HG03439 (cell line): Measurements from ENCODE around the gene RND2.
"Not testable (repeated sequence)": the region's sequence is repeated elsewhere in the genome, so short reads cannot be mapped to it uniquely, and the experiment has no call there.

Source experiments
- ATAC-seq: cut with Tn5 transposase; IDR thresholded peaks from one replicate; pipeline ENCODE4 v1.9.1; 2021; ENCODE audit warnings: mild to moderate bottlenecking, moderate library complexity; ENCODE audit not compliant: unreplicated experiment

The RND2 gene, protein sequence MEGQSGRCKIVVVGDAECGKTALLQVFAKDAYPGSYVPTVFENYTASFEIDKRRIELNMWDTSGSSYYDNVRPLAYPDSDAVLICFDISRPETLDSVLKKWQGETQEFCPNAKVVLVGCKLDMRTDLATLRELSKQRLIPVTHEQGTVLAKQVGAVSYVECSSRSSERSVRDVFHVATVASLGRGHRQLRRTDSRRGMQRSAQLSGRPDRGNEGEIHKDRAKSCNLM

DNA sequence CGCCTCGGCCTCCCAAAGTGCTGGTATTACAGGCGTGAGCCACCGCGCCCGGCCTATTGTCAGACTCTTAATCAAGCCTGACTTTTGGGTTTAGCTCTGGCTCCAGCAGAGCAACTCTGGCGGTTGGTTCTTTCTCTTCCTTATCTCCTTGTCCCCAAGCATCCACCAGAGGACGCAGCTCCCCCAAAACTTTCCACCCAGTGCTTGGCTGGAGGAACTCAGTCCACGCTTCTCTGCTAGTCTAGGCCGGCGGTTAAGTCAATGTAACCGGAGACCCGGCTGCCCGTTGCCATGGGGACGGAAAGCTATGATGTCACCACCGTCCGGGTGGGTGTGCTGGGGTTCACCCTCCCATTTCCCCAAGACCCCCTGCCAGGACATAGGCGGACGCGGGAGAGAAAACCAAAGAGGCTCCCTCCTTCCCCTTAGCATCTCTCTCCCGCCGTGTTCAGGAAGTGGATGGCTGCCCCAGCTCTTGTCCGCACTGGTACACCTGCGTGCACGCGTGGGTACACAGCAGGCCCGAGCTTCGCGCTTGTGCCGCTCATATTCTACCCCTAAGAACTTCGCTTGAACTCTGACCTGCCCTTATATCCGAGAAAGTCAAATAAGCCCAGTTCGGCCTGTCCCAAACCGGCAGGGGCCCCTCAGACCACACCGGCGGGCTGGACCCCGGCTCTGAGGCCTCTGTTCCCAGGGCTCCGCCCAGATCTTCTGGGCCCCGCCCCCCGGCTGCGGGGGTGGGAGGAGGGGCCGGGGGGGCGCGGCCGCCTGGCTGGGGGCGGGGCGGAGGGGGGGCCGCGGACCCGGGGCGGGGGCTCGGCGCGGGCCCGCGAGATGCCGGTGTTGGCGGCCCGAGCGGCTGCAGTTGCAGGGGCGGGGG, at the start of gene RND2:
TSS of gene RND2 (plus strand) at position 825 of the 883 bp plus-strand sequence. CDS start 117 bp downstream, outside the sequence.
- peak; percentile 41 for ATAC-seq

DNA sequence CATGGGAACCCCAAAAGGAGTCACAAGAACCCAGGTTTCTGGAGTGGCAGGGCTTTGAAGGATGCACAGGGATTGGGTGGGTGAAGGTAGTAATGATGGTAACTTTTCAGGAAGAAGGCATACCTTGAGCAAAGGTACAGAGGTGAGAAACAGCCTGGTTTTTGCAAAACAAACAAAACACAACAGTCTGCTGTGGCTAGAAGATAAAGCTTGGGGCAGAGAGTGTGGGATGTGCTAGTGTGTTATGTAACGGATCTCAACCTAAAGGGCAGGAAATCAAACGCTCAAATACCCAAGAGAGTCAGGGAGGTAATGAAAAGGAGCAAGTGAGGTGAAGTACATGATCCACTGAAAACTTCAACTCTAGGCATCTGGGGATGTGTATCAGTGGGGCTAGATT, 49.8 kb upstream of the RND2 start:
- ATAC-seq: no peak

DNA sequence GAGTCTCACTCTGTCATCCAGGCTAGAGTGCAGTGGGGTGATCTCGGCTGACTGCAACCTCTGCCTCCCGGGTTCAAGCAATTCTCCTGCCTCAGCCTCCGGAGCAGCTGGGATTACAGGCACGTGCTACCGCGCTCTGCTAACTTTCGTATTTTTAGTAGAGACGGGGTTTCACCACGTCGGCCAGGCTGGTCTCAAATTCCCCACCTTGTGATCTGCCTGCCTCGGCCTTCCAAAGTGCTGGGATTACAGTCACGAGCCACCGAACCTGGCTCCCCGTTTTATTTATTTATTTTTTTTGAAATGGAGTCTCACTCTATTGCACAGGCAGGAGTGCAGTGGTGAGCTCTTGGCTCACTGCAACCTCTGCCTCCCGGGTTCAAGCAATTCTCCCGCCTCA, 49.3 kb upstream of the RND2 start:
- not testable (repeated sequence) for ATAC-seq

DNA sequence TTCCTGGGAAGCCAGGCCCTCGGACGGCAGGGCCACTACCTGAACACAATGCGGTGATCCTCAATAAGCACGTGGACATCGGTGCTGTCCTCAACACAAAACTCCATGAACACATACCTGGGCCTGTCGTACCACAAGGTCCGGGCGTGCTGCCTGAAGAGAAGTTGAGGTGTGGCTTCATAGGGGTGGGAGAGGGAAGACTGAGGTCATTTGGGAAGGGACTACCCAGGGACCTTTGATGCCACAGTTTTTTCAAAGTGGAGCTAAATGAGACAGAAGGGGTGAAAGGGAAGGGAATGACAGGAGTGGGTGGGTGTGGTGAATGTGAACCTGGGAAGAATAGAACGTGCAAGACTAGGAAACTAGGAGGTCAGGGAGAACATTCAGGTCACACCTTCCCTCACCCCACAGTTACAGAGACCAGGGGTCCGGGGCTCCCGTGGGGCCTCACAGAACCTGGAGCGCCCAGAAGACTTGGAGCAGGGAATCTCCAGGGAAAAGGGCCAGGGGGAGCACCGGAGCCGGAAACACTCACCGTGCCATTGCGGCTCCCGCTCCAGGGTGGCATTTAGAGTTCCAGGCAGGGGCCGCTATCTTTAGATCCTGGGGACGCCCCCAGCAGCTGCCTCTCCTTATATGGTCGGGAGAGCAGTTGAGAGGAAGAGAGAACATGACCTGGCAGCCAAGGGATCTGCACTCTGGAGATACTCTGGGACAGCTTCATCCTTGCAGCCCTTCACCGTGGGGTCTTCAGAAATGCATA, 45.3 kb upstream of the RND2 start, which contains the start of gene PTGES3L:
TSS of gene PTGES3L (minus strand) at position 570 of the 763 bp plus-strand sequence. CDS start at position 543, 27 bp downstream.
- peak; percentile 11 for ATAC-seq

DNA sequence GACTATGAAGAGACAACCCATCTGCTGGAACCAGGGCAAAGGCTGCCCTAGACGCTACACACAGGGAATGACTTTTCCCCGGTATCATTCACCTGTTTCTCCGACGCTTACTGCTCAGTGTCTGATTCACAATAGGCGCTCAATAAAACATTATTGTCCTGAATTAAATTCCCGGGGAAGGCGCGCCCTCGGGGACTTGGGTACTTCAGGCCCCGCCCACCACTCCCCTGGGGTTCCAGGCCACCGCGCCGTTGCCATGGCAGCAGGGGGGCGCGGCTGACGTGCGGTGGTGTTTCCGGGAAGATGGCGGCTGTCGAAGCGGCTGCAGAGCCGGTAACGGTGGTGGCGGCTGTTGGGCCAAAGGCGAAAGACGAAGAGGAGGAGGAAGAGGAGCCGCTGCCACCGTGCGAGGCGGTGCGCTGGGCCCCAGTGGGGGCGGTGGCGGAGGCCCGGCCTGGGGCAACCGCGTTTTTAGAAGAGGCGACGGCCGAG, 44.7 kb upstream of the RND2 start, which contains the start of gene RUNDC1:
TSS of gene RUNDC1 (plus strand) at position 292 of the 492 bp plus-strand sequence. CDS start at position 304, 12 bp downstream.
- peak; percentile 73 for ATAC-seq

DNA sequence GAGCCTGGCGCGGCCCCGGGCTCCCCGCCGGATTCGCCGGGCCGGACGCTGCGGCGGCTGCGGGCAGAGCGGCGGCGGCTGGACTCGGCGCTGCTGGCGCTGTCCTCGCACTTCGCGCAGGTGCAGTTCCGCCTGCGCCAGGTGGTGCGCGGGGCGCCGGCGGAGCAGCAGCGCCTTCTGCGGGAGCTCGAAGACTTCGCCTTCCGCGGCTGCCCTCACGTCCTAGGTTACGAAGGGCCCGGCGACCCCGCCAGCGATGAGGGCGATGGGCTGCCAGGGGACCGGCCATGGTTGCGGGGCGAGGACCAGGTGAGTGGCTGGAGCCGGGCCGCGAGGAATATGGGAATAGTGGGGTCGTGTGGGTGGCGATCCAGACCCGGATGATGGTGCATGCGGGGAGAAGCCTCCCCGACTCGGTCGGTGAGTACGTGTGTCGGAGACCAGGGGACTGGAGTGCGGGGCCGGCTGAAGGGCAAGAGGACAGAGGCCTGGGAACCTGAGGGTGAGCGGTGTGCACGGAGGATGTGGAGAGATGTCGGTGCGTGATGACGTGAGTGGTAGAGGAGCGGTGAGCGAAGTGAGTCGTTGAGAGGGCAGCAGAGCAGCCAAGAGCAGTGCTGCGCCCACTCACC, 44.1 kb upstream of the RND2 start:
- peak; percentile 40 for ATAC-seq

DNA sequence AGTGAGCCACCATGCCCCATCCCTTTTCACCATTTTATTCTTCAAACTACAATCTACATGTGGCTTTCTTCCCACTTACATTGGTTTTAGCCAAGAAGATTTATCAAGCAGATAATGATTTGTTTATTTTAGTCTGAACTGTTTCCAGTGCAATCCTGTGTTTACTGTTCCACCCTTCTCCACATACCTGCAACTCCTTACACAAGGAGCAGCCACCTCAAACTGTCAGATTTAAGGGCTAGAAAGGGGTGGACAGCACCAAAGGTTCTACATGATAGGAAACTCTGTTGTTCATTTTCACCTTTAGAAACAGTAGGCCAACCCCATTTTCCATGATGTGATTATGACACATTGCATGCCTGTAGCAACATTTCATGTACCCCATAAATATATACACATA, 42.8 kb upstream of the RND2 start:
- ATAC-seq: no peak

DNA sequence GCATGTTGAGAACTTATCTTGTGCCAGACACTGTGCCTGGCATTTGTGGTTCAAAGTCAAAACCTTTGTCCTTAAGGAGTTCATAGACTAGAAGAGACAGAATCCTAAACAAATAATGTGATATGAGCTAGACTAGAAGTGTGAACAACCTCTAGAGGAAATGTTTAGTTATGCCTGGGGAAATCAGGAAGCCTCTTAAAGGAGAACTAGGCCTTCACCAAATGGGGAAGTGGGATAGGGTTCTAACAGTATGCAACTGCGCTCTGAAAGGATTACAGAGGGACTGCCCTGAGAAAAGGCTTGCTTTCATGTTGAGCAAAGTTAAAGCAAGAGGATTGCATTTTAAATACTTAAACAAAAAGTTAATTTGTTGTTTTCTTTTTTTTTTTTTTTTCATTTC, 39.8 kb upstream of the RND2 start:
- ATAC-seq: no peak

DNA sequence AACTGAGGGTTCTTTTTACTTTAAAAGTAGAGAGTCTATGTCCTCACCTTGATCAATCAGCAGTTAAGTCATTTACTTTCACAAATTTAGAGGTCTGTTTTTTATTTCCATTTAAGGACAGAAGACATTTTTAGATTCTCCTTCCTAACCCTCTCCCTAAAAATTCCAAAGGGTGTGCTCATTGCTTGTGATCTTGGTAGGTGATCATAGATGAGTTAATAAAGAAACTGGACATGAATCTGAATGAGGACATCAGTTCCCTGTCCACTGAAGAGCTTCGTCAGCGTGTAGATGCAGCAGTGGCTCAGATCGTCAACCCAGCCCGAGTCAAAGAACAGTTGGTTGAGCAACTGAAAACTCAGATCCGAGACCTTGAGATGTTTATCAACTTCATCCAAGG, 35.9 kb upstream of the RND2 start:
- ATAC-seq: no peak

DNA sequence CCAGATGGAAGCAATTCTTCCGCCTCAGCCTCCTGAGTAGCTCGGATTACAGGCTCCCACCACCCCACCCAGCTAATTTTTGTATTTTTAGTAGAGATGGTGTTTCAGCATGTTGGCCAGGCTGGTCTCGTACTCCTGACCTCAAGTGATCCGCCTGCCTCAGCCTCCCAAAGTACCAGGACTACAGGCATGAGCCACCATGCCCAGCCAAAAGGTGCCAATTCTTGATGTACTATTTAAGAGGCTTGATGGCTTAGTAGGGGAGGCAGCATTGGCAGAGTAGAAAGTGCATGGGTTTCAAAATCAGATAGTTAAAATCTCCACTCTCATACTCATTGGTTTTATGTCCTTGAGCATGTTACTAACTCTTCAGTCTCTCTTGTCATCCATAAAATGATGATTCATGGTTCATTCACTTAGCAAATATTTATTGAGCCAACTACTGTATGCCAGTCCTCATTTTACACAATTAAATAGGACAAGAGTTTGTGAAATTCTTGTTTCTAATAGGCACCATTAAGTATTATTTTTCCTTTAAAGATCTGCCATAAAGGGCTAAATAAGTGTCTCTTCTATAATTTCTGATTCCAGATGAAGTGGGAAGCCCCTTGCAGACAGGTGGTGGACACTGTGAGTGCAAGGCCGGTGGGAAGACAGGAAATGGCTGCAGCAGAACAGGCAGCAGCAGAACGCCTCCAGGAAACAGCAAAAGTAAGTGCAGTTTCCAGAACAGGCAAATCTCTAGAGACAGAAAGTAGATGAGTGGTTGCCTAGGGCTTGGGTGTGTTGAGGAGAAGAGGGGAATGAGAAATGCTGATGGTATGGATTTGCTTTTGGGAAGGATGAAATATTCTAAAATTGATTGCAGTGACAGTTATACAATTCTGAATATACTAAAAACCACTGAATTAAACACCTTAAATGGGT, 35.0 kb upstream of the RND2 start:
- no peak for ATAC-seq

DNA sequence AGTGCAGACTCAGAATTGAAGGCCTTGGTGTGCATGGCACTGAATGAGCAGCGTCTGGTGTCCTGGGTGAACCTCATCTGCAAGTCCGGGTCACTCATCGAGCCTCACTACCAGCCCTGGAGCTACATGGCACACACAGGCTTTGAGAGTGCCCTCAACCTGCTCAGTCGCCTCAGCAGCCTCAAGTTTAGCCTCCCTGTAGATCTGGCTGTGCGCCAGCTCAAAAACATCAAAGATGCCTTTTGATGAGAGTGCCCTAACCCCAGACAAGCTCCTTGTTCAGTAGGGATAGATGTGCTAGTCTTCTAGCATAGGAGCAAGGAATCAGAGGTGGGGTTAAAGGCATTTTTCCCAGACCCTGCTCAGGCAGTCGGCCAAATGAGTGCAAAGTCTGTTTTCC, 33.6 kb upstream of the RND2 start:
- no peak for ATAC-seq

DNA sequence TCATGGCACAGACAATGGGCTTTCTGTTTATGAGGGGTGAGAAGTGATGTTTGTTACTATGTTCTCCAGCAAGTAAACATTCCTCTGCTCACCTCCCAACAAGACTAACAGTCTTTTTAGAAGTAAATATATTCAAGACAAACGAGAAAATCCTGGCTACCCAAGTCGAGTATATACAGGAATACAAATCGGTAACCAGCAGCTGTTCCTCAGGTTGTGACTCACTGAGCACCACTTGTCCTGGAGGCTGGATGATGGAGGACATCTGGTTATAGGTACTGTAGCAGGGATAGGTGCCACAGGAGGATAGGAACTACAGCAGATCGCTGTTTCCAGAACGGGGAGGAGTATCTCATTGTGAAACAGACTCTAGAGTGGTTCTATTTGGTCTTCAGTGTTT, 32.2 kb upstream of the RND2 start:
- ATAC-seq: no peak

DNA sequence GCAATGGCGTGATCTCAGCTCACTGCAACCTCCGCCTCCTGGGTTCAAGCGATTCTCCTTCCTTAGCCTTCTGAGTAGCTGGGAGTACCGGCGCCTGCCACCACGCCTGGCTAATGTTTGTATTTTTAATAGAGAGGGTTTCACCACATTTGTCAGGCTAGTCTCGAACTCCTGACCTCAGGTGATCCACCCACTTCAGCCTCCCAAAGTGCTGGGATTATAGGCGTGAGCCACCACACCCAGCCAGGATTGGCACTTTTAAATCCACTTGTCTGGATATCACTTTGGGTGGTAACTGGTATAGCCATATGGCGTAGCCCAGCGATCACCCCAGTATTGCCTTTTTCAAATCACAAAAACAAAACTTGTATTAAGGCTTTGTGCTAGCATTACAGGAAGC, 31.1 kb upstream of the RND2 start:
- ATAC-seq: not testable (repeated sequence)

DNA sequence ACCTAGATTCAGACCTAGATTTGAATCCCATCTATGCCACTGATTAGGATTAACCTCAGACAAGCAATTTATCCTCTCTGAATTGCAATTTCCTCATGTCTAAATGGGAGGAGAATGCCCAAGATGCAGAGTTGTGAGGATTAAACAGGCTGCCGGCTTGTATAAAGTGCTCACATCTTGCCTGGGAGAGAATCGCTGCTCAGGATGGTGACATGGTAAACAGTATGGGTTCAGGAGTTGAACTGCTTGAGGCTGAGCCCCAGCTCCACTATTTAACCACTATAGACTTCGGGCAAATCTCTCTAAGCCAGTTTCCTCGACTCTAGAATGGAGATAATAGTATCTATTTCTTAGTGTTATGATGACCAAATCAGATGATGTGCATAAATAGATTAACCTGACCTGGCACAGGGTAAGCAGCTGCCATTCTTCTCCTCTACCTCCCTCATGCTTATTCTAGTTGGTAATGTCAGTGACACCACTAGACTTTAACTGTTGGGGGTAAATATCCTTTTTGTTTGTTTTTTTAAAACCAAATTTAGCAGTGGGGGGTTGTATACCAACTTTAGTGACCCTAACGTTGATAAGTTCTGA, 27.5 kb upstream of the RND2 start:
- ATAC-seq: no peak

DNA sequence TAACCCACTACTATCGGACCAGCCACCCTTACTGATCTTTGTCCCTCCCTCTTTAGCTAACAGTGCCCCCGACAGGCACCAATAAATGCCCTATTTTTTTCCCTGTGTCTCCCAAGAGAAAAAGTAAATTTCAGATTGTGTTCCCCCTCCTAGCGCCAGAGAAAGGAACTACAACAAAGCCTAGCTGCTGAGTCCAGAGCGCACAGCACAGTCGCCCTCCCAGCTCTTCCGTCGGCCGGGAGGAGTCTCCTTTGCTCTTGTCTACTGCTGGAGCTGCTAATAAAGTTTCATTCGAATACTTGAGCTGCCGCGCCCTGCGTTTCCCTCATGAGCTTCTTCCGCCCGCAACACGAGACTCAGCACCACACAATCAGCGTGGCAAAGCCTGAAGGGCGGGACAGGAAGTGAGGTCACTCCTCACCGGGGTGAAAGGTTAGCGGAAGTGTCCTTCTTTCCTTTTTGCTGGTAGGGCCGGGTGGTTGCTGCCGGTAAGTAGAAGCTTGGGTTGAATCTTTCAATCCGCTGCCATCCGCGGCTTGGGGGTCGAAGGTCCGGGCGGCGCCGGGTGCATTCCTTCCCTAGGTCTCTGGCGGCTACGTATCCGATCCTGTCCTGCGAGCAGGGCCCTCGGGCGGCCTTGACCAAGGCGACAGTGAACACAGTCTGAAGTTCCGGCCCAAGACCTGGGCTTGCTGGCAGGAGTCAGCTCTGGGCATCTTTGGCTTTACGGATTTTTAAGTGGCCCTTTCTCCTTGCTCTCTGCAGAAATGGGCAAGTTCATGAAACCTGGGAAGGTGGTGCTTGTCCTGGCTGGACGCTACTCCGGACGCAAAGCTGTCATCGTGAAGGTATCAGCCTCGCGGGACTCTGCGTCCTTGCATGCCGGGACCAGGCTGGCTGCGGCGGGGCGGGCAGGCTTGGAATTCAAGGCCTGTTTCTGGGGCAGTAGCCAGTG, 26.8 kb upstream of the RND2 start, which contains the start of gene RPL27:
TSS of gene RPL27 (plus strand) at position 436 of the 955 bp plus-strand sequence. CDS start at position 768, 332 bp downstream.
- ATAC-seq: peak; percentile 93

DNA sequence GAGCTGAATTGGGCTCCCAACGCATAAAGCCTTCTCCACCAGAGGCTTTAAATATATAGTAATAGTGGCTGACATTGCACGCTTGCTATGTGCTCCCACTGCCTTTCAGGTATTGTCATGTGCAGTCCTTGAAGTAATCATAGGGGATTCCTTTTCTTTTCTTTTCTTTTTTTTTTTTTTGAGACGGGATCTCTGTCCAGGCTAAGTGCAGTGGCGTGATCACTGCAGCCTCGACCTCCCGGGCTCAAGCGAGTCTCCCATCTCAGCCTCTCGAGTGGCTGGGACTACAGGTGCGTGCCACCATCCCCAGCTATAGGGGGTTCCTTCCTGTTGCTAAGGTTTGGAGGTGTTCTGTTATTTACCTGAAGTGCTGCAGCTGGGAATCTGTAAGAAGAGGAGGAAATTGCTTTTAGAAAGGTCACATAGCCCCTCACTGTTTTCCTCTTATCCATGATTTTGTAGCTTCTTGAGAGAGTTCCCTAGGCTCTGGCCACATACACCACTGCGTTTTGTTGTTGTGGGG, 26.0 kb upstream of the RND2 start:
- ATAC-seq: no peak

DNA sequence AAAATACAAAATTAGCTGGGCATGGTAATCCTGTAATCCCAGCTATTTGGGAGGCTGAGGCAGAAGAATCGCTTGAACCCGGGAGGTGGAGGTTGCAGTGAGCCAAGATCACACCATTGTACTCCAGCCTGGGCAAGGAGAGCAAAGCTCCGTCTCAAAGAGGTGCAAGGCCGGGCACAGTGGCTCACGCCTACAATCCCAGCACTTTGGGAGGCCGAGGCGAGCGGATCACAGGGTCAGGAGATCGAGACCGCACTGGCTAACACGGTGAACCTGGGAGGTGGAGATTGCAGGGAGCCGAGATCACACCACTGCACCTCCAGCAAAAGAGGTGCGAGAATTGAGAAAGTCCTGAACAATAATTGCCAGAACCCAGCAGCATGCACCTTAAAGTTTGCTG, 24.1 kb upstream of the RND2 start:
- ATAC-seq: not testable (repeated sequence)
